Occipital lobe (tissue), 2 donors: ENCODE data around the gene LRRC2. TPM values are rescaled to one million over a fixed set of nuclear protein-coding genes. Genes with fewer than 3 reads are reported as not detected.
A peak's percentile ranks its signal among the peaks of the same experiment; 100 is the strongest.
"Not testable (repeated sequence)": the region's sequence is repeated elsewhere in the genome, so short reads cannot be mapped to it uniquely, and the experiment has no call there.

Experiments
- DNase-seq: peaks from one replicate; lab custom pipeline; 2025; lab: John Stamatoyannopoulos, UW
- total RNA-seq: library from RNA; depleted of rRNA; stranded (reverse); fragments of >200 nt; gene quantifications from one replicate; pipeline ENCODE4 v1.2.3, GENCODE V29; 2014

The LRRC2 gene
- total RNA-seq, 1 donor from 2014 or later = 7.8 TPM

- no peak for DNase-seq
Observed at GRCh38 chr3:46558184-46559043, 7.7 kb downstream of the LRRC2 start.

GRCh38 chr3:46557814-46558183 lies 8.3 kb downstream of the LRRC2 start:
- DNase-seq = no peak

GRCh38 chr3:46553154-46553553 lies 12.9 kb downstream of the LRRC2 start:
- no peak for DNase-seq

- DNase-seq = no peak
Observed at GRCh38 chr3:46552538-46552937, 13.6 kb downstream of the LRRC2 start.

GRCh38 chr3:46551615-46552014 lies 14.5 kb downstream of the LRRC2 start:
- no peak for DNase-seq

GRCh38 chr3:46549989-46550388 lies 16.1 kb downstream of the LRRC2 start:
- no peak for DNase-seq

- no peak for DNase-seq
Observed at GRCh38 chr3:46549408-46549904, 16.6 kb downstream of the LRRC2 start.

GRCh38 chr3:46548611-46549010 lies 17.5 kb downstream of the LRRC2 start:
- DNase-seq = not testable (repeated sequence)

- DNase-seq = no peak
Observed at GRCh38 chr3:46546896-46547440, 19.1 kb downstream of the LRRC2 start.

- DNase-seq = no peak
Observed at GRCh38 chr3:46545818-46546630, 20.1 kb downstream of the LRRC2 start.

- DNase-seq = no peak
Observed at GRCh38 chr3:46544771-46545503, 21.2 kb downstream of the LRRC2 start.

GRCh38 chr3:46542801-46543201 lies 23.3 kb downstream of the LRRC2 start:
- DNase-seq = no peak

GRCh38 chr3:46542344-46542743 lies 23.8 kb downstream of the LRRC2 start:
- DNase-seq = no peak

GRCh38 chr3:46541835-46542234 lies 24.3 kb downstream of the LRRC2 start:
- DNase-seq = no peak

- DNase-seq = no peak
Observed at GRCh38 chr3:46540550-46540949, 25.6 kb downstream of the LRRC2 start.

- DNase-seq = no peak
Observed at GRCh38 chr3:46539443-46540005, 26.6 kb downstream of the LRRC2 start.

GRCh38 chr3:46538803-46539442 lies 27.2 kb downstream of the LRRC2 start:
- peak; percentile 4 for DNase-seq

- not testable (repeated sequence) for DNase-seq
Observed at GRCh38 chr3:46538425-46538802, 27.7 kb downstream of the LRRC2 start.

GRCh38 chr3:46537779-46538178 lies 28.3 kb downstream of the LRRC2 start:
- DNase-seq = no peak

GRCh38 chr3:46537316-46537715 lies 28.8 kb downstream of the LRRC2 start:
- DNase-seq = no peak

- no peak for DNase-seq
Observed at GRCh38 chr3:46536758-46537157, 29.3 kb downstream of the LRRC2 start.
